RWPE2 (cell line): ENCODE measurements around the gene MAX.
"Not testable (repeated sequence)": the region's sequence is repeated elsewhere in the genome, so short reads cannot be mapped to it uniquely, and the experiment has no call there.

Experiments
- ATAC-seq: fragments of 200-7000 bp; cut with Tn5 transposase; 3 replicates; pipeline ENCODE4 v1.9.1; 2021; ENCODE audit warnings: low read depth
- DNase-seq: peaks from one replicate; pipeline ENCODE4 v3.0.0-alpha.2; 2020; ENCODE audit warnings: low spot score
- H3K27ac ChIP-seq: fragments of 450-650 bp; 2 replicates; pipeline ENCODE4 v1.5.1; 2017; ENCODE audit warnings: mild to moderate bottlenecking; ENCODE audit not compliant: poor library complexity, severe bottlenecking
- H3K27me3 ChIP-seq: fragments of 250-450 bp; sonication (Bioruptor Pico); 2 replicates; pipeline ENCODE4 v1.5.1; 2021; ENCODE audit warnings: mild to moderate bottlenecking, moderate library complexity; ENCODE audit not compliant: insufficient read depth, poor library complexity, severe bottlenecking
- H3K36me3 ChIP-seq: fragments of 250-450 bp; sonication (Bioruptor Pico); 2 replicates; pipeline ENCODE4 v1.5.1; 2020; ENCODE audit warnings: low read depth, mild to moderate bottlenecking, moderate library complexity
- H3K4me1 ChIP-seq: fragments of 250-450 bp; sonication (Bioruptor Pico); 2 replicates; pipeline ENCODE4 v1.5.1; 2021; ENCODE audit warnings: mild to moderate bottlenecking, moderate library complexity; ENCODE audit not compliant: insufficient read depth, poor library complexity, severe bottlenecking
- H3K4me3 ChIP-seq: fragments of 250-450 bp; sonication (Bioruptor Pico); 2 replicates; pipeline ENCODE4 v1.5.1; 2021; ENCODE audit warnings: mild to moderate bottlenecking, moderate library complexity; ENCODE audit not compliant: severe bottlenecking
- H3K9me3 ChIP-seq: fragments of 250-450 bp; sonication (Bioruptor Pico); 2 replicates; pipeline ENCODE4 v1.5.1; 2021; ENCODE audit warnings: mild to moderate bottlenecking, moderate library complexity; ENCODE audit not compliant: severe bottlenecking
- CTCF ChIP-seq: fragments of 450-650 bp; IDR thresholded peaks from one replicate; pipeline ENCODE4 v1.5.1; 2017; ENCODE audit warnings: mild to moderate bottlenecking, moderate library complexity; ENCODE audit not compliant: poor library complexity, severe bottlenecking

The MAX gene

GRCh38 chr14:65033181-65033580 is 69.1 kb downstream of the MAX start:
- TF ChIP-seq CTCF = no peak
- Histone ChIP-seq H3K4me3 (no peak overlapping the region), H3K4me1 (no peaks in the 10 kb centered on the region), H3K36me3 (peaks cover 41% of the 10 kb centered on the region), H3K9me3 (no peaks in the 10 kb centered on the region), H3K27ac (no peak overlapping the region), H3K27me3 (no peaks in the 10 kb centered on the region)
- DNase-seq (no peak), ATAC-seq (no peak)

- Histone ChIP-seq H3K9me3 (no peaks in the 10 kb centered on the region), H3K27ac (no peak overlapping the region), H3K27me3 (no peaks in the 10 kb centered on the region), H3K4me3 (no peak overlapping the region), H3K36me3 (peaks cover 44% of the 10 kb centered on the region), H3K4me1 (no peaks in the 10 kb centered on the region)
- DNase-seq (no peak), ATAC-seq (no peak)
- no peak for TF ChIP-seq CTCF
These were observed 70.0 kb downstream of the MAX start for GRCh38 chr14:65032319-65032718.

DNA sequence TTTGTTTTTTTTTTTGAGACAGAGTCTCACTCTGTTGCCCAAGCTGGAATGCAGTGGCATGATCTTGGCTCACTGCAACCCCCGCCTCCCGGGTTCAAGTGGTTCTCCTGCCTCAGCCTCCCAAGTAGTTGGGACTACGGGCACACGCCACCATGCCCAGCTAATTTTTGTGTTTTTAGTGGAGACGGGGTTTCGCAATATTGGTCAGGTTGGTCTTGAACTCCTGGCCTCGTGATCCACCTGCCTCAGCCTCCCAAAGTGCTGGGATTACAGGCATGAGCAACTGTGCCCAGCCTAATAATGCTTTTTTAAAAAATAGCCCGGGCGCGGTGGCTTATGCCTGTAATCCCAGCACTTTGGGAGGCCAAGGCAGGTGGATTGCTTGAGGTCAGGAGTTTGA is 71.0 kb downstream of the MAX start:
- not testable (repeated sequence) for H3K27ac ChIP-seq

GRCh38 chr14:65028937-65029336 is 73.4 kb downstream of the MAX start:
- H3K9me3 ChIP-seq = no peaks in the 10 kb centered on the region
- no peak overlapping the region for H3K27ac ChIP-seq
- peaks cover 40% of the 10 kb centered on the region for H3K36me3 ChIP-seq
- DNase-seq = no peak
- no peaks in the 10 kb centered on the region for H3K4me1 ChIP-seq
- TF ChIP-seq CTCF = no peak
- H3K27me3 ChIP-seq = no peaks in the 10 kb centered on the region
- ATAC-seq = no peak
- H3K4me3 ChIP-seq = no peak overlapping the region

More for the DNA sequence above, 71.0 kb downstream of the MAX start:
- H3K4me3 ChIP-seq, H3K9me3 ChIP-seq, ATAC-seq, H3K27me3 ChIP-seq, DNase-seq, H3K4me1 ChIP-seq: not testable (repeated sequence)
- peaks cover 44% of the 10 kb centered on the region for H3K36me3 ChIP-seq

- H3K9me3 ChIP-seq = no peaks in the 10 kb centered on the region
- H3K27ac ChIP-seq = no peak overlapping the region
- H3K4me1 ChIP-seq = no peaks in the 10 kb centered on the region
- peaks cover 26% of the 10 kb centered on the region for H3K36me3 ChIP-seq
- no peak for TF ChIP-seq CTCF
- no peak for DNase-seq
- H3K27me3 ChIP-seq = no peaks in the 10 kb centered on the region
- no peak overlapping the region for H3K4me3 ChIP-seq
- no peak for ATAC-seq
These were observed 75.1 kb downstream of the MAX start for GRCh38 chr14:65027127-65027799.
